GM21825 (cell line): ENCODE results near the gene TBC1D16.

Experiments used
- ATAC-seq: cut with Tn5 transposase; IDR thresholded peaks from one replicate; pipeline ENCODE4 v1.9.1; 2021; ENCODE audit warnings: mild to moderate bottlenecking, moderate library complexity; ENCODE audit not compliant: unreplicated experiment

Gene TBC1D16

GRCh38 chr17:79942591-79943346, 92.9 kb downstream of the TBC1D16 start:
- ATAC-seq, result no peak

DNA sequence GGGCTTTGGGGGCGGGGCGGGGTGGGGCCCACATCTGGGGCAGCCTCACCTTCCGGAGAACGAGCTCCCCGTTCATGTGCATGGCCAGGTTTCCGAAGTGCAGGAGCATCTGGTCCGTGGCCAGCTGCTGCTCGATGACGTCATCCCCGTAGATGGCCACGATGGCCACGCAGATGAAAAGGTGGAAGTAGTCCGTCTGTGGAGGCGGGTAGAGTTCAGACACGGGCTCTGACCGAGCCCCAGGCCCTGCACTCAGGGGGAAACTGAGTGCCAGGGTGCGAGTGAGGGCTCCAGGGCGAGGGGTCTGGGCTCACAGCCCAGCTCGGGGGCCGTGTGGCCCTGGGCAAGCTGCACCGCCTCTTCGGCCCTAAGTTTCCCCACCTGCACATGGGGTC, 93.7 kb downstream of the TBC1D16 start:
- ATAC-seq, result no peak

- ATAC-seq, result no peak
These were observed 94.3 kb downstream of the TBC1D16 start for GRCh38 chr17:79941088-79942010.

DNA sequence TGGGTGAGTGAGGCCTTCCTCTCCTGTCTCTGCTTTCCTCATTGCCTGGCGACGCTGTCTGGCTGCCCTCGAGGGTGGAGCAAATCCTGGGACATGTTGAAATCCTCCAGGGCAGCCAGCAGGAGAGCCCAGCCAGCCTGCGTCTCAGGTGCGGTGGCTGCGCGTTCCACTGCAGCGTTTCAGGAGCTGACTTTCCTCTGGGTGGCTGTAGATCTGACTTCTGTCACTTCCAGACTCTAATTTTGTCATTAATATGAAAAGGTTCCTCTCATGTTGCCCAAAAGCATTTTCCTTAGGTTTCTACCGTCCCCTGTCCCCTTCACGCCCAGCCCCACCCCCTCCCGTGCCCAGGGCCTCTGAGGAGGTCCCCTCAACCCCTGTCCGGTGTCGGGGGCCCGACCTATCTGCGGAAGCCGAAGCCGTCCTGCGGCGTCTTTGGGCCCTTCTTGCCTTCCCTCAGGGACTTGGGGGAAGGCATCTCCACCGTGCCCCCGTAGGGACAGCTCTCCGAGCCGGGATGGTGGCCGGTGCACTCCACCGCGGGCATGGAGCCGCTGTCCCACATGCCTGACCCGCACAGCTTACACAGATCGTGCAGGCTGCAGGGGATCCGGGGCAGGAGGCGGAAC, 95.1 kb downstream of the TBC1D16 start:
- ATAC-seq, result no peak

- no peak for ATAC-seq
These were observed 95.8 kb downstream of the TBC1D16 start for GRCh38 chr17:79939755-79940458.

GRCh38 chr17:79939094-79939435, 96.6 kb downstream of the TBC1D16 start:
- no peak for ATAC-seq

DNA sequence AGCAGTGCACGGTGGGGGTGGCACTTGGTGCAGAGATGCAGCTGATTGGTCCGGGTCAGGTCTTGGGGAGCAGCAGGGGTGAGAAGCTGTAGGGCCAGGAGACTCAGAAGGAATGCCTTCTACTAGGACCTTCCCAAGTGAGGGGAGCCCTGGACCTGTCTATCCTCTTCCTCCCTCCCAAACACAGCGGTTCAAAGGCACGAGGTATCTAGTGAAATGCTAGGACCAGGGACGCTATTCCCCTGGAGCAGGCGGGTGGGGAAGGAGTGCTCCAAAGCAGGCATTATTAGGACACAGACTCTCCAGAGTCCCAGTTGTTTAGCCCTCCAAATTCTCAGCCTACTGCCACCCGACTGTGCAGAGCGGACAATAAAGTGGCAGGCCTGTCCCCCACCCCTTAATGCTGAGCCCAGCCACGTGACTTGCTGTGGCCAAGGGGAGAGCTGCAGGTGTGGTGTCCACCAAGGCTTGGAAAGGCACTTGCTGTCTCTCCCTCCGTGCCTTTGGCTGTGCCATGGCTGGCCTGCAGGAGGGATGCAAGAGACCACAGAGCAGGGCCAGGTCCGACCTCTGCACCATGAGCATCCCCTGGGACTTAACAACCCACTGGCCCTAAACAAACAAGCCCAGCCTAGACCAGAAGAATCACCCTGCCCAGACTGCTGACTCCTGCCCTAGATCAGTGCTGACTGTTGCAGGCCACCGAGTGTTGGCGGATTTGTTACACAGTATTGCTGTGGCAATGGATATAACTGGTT, 97.2 kb downstream of the TBC1D16 start:
- ATAC-seq, result no peak

DNA sequence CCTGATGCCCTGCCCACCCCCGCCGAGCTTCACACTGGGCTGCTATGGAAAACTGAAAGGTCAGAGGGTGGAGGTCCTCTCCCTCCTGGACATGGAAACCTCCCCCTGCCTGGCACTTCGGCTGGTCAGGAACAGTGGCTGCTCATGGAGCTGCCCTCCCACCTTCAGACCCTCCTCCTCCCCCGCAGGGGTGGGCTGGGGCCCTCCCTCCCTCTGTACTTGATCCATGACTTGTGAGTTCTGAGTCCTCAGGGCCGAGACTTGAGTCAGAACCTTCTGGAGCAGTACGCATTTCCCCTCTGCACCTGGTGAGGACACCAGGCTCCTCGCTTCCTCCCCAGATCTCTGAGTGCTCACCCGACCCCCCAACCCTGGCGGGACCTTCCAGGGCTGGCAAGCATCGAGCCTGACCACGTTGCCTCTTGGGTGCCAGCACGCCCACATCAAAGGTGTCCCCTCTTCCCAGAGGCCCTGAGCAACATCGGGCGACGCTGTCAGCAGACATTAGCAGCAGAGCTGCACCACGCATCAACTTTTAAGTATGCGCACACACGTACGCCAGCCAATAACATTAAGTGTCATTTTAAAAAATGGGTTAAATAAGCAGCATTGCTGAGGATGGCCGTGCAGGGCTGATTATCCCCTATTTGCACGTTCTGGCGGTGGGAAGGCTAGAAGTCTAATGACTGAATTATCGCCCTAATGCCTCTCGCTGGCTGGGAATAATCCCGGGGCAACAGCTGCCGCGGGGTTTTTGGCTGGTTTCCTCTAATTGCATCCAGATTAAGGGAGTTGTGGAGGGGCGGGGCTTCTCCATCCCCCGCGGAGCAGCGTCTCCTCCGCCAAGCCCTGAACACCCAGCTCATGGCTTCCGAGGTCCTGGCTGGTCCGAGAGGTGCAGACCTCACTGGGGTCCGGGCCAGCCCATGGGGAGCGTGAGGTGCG, 98.0 kb downstream of the TBC1D16 start:
- ATAC-seq, result no peak

DNA sequence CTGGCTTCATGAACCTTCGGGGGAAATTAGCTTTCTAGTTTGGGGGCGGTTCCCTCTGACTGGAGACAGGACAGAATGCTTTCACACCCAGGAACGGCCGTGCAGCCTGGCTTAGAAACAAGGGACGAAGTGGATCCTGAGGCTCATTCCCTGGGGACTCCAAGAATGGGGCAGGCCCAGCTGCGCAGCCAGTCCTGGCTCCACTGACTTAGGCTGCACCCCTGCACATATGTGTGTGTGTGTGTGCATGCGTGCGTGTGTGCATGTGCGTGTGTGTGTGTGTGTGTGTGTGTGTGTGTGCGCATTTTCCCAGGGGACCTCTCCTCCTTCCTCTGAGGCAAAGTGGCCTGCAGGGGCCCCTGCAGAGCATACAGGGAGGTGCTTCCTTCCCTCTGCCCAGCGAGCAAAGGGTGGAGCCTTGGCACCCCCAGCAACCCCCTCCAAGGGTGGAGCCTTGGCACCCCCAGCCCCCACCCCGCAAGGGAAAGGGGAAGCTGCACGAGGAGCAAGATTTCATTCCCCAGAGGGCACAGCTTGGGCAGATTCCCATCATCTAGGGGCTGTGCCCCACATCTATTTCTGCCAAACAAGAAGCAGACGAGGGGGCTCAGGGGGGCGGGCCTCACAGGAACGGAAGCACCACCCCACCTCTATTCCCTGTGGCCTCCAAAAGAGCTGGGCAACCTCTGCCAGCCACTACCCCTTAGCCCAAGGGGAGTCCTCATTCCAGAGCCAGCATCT, 98.9 kb downstream of the TBC1D16 start:
- ATAC-seq, result no peak

DNA sequence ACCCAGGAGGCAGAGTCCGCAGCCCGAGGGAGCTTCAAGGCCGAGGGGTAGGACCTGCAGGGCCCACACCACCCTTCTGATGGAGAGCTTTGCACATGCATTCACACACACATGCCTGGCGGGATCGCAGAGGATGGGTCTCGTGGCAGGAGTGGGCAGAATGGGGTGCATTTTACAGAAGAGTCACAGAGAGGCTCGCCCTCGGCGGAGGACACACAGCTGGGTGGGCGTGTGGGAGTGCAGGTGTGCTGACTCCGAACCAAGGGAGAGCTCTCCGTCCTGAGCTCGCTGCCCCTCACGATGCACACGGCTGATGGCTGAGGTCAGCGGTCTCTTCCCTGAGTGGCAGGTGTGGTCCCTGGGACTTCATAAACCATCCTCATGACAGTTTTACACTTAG, 99.6 kb downstream of the TBC1D16 start:
- ATAC-seq, result no peak

GRCh38 chr17:79935197-79935885, 100.3 kb downstream of the TBC1D16 start:
- no peak for ATAC-seq

DNA sequence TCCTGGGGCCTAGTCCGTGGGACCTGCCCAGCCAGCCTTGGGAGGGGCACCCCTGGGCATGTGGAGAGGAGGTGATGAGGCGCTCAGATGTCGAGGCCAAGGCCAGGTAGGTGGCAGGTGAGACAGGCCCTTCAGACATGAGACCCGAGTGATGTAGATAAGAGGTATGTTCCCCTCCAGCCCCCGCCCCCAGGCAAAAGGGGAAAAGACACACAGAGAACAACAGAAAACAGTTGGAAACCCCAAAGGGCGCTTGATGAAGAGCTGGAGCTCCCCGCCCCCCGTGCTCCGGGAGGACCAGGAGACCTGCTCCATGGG, 101.1 kb downstream of the TBC1D16 start:
- no peak for ATAC-seq

DNA sequence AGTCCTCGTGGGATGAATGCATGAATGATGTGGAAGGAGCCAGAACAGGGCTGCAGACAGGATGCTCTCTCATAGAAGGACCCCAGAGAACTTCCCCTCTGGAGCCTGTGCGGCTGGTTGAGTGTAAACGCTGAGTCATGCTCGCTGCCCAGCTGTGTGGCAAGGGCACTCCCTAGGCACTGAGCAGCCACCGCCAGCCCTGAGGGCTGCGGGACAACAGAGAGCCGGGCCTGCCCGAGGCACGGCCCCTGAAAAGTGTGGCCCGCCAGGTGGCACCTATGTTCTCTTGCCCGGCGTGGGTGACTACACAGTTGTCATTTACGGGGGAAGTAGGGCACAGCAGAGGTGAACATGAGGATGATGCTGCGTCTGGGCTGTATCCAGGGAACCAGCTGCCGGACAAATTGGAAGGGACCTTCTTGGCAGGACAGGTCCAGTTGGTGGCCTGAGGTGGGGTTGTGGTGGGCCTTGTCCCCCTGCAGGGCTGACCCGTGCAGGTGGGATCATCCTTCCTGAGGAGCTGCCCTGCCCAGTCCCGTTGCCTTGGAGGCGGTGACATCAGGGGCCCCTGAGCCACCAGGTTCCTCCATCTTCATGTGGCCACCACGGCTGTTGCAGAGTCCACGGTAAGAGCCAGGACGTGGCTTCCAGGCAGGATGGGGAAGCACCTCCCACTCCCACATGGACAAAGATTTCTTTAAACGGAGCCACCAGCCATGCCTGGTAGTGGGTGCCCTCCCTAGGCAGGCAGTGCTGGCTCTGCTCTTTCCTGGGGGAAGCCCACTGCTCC, 101.6 kb downstream of the TBC1D16 start:
- no peak for ATAC-seq

- ATAC-seq, result no peak
These were observed 103.0 kb downstream of the TBC1D16 start for GRCh38 chr17:79932451-79933306.

DNA sequence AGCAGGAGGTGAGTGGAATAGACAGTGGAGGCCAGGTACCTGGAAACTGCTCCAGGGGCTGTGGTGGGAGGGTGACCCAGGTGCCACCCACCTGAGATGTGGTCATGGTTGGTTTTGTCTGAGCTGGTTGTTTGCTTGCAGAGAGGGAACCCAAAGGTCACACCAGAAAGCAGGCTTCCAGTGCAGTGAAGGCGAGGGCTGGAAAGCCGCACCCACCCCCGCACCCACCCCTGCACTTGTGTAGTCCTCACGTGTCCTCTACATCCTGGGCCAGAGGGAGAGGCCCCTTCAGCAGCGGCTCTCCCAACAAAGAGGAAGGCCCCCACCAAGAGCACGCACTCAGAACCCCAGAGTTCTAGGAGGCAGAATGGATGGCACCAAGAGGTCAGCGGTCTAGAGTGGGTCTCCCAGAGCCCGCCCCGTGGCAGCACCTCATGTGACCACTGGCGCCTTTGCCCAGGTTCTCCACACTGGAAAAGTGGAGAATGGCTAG, 103.8 kb downstream of the TBC1D16 start:
- ATAC-seq, result no peak
